Stimulated activated effector memory CD8-positive, alpha-beta T cell treated with anti-CD3 and anti-CD28 coated beads, Interleukin-12 subunit alpha, Interleukin-12 subunit beta, amount 100 ng/mL, for 72 hours (primary cell): Measurements from ENCODE around the gene ATP5F1E.
A peak's percentile ranks its signal among the peaks of the same experiment; 100 is the strongest.

Experiments
- ATAC-seq: fragments of 150-1000 bp; cut with Tn5 transposase; 2 replicates; pipeline ENCODE4 v1.10.0; 2021
- DNase-seq, 2 donors: peaks; one replicate each; pipeline ENCODE4 v3.0.0; 2021 to 2022; ENCODE audit warnings: low spot score in 2 of 2
- H3K27ac Mint-ChIP-seq: one replicate; pipeline ENCODE4 v1.8.0; 2022; ENCODE audit warnings: mild to moderate bottlenecking, mixed read lengths
- H3K36me3 Mint-ChIP-seq: one replicate; pipeline ENCODE4 v1.8.0; 2022; ENCODE audit warnings: mild to moderate bottlenecking, mixed read lengths
- H3K4me1 Mint-ChIP-seq: one replicate; pipeline ENCODE4 v1.8.0; 2022; ENCODE audit warnings: mixed read lengths
- H3K4me3 Mint-ChIP-seq: one replicate; pipeline ENCODE4 v1.8.0; 2022; ENCODE audit warnings: mild to moderate bottlenecking, mixed read lengths
- H3K9me3 Mint-ChIP-seq: one replicate; pipeline ENCODE4 v1.8.0; 2022; ENCODE audit warnings: mixed read lengths

ATP5F1E gene

DNA sequence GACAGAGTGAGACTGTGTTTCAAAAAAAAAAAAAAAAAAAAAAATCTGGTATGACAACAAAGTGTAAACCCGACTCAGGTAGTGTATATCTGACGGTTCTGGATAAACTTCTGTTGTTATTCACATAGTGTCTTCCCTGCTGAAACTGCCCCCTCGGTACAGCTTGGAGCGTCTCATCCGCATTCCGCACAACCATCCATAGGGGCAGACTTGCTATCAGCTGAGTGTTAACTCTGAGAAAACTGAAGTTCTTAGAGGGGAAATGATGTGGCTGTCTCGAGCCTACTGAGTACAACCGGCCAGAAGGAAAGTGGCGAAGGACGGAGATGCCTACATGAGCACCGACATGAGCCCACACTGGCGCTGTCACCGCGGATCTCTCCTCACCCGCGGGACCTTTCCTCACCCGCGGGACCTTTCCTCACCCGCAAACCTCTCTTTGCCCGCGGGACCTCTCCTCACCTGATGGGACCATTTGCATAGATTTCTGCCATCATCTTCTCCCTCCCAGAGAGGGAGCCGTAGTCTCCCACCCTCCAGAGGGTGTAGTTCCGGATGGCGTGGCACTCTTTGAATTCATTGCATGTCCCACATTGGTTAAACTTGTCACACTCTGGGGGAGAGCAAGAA lies 34.9 kb downstream of the ATP5F1E start:
- peak overlapping the region; percentile 30 for H3K27ac Mint-ChIP-seq
- ATAC-seq (no peak), DNase-seq (no peak)
- H3K4me1 Mint-ChIP-seq: peaks cover 15% of the 10 kb centered on the region
- no peaks in the 10 kb centered on the region for H3K9me3 Mint-ChIP-seq
- H3K4me3 Mint-ChIP-seq: no peak overlapping the region
- H3K36me3 Mint-ChIP-seq: peaks cover 83% of the 10 kb centered on the region

DNA sequence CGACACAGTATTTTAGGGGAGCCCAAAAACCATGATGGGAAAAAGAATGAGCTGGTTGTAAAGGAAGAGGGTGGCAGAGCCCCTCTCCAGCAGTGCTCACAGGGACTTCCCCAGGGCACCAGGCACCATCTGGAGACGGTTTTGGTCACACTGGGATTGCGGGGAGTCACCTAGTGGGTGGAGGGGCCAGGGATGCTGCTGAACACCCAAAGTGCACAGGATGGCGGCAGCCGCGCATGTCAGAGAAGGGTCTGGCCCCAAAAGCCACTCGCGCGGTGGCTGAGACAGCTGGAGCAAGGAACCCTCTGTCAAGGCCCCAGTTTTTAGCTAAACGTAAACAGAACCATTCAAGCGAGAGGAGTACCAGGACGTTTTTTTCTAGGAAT lies 35.9 kb downstream of the ATP5F1E start:
- Mint-ChIP-seq H3K27ac (peak overlapping the region; percentile 30), H3K9me3 (no peaks in the 10 kb centered on the region), H3K4me1 (peaks cover 8% of the 10 kb centered on the region), H3K4me3 (no peak overlapping the region), H3K36me3 (peaks cover 92% of the 10 kb centered on the region)
- DNase-seq: no peak
- no peak for ATAC-seq

DNA sequence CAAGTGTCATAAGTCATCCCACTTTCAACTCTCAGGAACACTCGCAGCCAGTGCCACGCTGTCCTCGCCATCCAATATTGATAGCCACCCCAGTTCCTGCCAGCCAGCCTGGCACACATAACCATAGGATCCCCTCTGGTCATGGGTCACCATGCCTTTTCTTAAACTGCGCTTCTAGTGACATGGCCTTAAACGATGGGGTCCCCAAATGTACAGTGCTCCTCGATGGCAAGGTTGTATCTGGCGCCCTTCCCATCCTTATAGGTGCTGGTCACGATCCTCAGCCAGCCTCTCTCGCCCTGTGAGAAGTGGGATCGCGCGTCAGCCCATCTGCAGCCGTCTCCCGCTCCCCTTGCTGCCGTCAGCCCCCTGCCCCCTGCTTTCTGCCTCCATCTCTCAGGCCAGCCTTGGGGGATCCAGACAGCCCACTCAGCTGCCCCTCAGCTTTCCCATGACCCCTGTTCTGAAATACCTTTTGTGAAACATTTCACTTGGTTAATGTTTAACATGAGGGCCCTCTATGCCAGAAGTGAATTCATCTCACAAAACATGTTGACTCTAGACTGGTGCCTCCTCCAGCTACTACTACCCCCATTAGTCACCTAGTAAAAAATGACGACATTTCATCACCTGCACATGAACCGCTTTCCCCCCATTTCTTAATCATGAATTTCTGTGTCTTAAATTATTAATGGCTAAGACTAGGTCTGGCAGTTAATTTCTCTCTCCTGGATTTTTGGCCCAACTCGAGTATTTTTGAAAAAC lies 36.5 kb downstream of the ATP5F1E start:
- Mint-ChIP-seq H3K4me3 (no peak overlapping the region), H3K36me3 (peaks cover 98% of the 10 kb centered on the region), H3K27ac (peak overlapping the region; percentile 30), H3K4me1 (peaks cover 8% of the 10 kb centered on the region), H3K9me3 (no peaks in the 10 kb centered on the region)
- DNase-seq: no peak
- ATAC-seq: no peak

DNA sequence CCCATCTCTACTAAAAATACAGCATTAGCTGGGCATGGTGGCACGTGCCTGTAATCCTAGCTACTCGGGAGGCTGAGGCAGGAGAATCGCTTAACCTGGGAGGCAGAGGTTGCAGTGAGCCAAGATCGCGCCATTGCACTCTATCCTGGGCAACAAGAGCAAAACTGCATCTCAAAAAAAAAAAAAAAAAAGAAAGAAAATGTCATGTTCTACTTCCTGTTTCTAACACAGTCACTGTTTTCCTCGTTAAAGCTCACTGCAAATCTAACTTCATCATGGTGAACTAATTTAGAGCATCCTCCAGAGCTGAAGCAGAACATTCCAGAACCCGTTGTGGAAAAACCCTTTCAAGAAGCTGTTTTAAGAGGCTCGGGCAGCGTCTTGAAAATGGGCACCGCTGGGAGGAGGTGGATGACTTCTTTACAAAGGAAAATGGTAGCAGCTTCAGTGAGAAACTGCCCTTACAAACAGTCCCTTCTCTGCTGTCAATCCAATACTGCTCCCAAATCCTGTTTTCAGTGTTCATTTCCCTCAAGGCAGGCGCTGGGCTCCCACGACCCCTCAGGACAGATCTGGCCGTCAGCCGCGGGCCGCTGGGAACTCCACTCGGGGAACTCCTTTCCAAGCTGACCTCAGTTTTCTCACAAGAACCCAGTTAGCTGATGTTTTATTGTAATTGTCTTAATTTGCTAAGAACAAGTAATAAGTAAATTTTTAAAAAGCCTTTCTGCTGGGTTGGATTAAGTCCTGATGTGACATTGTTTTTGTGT lies 37.6 kb downstream of the ATP5F1E start:
- H3K27ac Mint-ChIP-seq: no peak overlapping the region
- peaks cover 99% of the 10 kb centered on the region for H3K36me3 Mint-ChIP-seq
- ATAC-seq: no peak
- DNase-seq: no peak
- no peak overlapping the region for H3K4me3 Mint-ChIP-seq
- H3K9me3 Mint-ChIP-seq: no peaks in the 10 kb centered on the region
- peaks cover 8% of the 10 kb centered on the region for H3K4me1 Mint-ChIP-seq

DNA sequence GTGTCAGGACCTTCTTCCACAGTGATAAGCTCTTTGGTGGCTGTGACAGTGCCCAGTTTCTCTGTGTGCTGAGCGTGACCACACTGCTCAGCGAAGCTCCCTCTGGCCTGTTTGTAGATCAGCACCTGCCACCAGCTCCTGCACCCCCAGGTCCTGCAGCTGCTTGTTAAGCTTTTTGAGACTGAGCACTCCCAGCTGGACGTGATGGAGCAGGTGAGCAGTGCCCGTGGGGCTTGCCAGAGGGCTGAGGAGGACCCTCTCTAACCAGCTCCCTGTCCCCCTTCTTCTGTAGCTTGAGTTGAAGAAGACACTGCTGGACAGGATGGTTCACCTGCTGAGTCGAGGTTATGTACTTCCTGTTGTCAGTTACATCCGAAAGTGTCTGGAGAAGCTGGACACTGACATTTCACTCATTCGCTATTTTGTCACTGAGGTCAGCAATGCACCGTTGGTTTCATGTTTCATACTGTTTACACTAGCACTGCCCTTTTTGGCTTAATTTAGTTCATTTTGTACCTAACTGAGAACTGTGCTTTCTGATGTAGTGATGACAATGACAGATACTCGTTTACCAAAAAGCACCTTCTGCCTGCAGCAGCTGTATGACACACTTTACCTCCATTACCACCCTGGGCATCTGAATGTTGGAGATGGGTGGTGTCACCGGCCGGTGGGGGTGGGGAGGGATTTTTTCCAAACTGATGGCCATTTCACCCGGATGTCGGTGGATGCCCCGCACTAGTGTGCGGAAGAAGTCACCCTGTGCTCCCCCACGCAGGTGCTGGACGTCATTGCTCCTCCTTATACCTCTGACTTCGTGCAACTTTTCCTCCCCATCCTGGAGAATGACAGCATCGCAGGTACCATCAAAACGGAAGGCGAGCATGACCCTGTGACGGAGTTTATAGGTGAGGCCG lies 38.5 kb downstream of the ATP5F1E start:
- Mint-ChIP-seq H3K27ac (no peak overlapping the region), H3K9me3 (no peaks in the 10 kb centered on the region), H3K36me3 (peaks cover 100% of the 10 kb centered on the region), H3K4me3 (no peak overlapping the region), H3K4me1 (peaks cover 8% of the 10 kb centered on the region)
- no peak for ATAC-seq
- no peak for DNase-seq

DNA sequence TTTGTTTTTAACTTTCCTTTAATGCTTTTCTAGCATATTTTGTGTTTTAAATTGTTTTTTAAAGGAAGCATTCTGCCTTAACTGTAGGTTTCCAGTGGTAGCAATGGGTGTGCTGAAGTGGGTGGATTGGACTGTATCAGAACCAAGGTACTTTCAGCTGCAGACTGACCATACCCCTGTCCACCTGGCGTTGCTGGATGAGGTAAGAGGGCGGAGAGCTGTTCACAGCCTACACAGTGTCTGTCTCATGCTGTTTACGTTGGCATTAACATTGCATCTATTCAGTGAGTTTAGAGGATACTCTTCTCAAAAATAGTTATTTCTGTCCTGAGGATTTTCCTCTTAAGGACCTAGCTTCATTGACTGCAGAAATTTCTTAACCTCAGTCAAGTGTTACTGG lies 39.2 kb downstream of the ATP5F1E start:
- Mint-ChIP-seq H3K36me3 (peaks cover 100% of the 10 kb centered on the region), H3K9me3 (no peaks in the 10 kb centered on the region), H3K27ac (no peak overlapping the region), H3K4me1 (peaks cover 12% of the 10 kb centered on the region), H3K4me3 (no peak overlapping the region)
- DNase-seq (no peak), ATAC-seq (no peak)

DNA sequence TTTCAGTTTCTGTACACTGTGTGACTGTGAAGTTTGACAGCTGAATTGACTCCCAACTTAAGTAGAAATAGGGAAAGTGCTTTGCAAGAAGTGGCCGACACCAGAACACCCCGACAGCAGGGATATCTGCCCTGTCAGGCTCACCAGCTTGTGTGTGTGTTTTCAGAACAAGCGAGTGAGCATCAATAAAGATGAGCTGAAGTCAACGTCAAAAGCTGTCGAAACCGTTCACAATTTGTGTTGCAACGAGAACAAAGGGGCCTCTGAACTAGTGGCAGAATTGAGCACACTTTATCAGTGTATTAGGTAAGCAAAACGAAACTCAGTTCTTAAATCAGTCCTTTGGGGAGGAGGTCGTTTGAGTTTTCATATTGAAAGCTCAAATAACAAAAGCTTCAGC lies 40.4 kb downstream of the ATP5F1E start:
- Mint-ChIP-seq H3K9me3 (no peaks in the 10 kb centered on the region), H3K4me3 (no peak overlapping the region), H3K4me1 (peaks cover 21% of the 10 kb centered on the region), H3K36me3 (peaks cover 100% of the 10 kb centered on the region), H3K27ac (peak overlapping the region; percentile 64)
- ATAC-seq: no peak
- no peak for DNase-seq

DNA sequence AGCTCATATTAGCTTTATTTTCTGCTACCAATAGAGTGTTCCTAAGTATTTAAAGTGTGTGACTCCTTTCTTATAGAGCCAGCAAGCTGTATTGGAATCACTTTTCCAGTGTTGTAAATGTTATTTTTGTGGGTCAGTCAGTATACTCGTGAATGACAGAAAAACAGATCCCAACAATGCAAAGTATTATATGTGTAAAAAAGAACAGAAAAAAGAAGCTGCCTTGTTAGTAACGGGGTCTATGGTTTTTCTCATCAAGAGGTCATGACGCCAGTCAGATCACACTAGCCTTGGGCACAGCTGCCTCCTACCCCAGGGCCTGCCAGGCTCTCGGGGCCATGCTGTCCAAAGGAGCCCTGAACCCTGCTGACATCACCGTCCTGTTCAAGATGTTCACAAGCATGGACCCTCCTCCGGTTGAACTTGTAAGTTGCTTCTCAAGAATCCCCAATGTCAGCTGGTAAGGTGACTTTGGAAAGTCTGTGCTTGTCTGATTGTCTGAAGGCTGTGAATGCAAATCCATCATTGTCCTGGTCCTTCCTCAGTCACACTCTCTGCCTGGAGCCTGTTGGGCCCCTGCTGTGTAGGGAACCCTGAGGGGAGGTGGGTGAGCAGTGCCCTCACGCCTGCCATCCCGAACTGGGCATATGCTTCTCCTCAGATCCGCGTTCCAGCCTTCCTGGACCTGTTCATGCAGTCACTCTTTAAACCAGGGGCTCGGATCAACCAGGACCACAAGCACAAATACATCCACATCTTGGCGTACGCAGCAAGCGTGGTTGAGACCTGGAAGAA lies 41.3 kb downstream of the ATP5F1E start:
- no peak overlapping the region for H3K27ac Mint-ChIP-seq
- DNase-seq (no peak), ATAC-seq (no peak)
- no peaks in the 10 kb centered on the region for H3K9me3 Mint-ChIP-seq
- H3K4me3 Mint-ChIP-seq: no peak overlapping the region
- H3K4me1 Mint-ChIP-seq: peaks cover 25% of the 10 kb centered on the region
- H3K36me3 Mint-ChIP-seq: peaks cover 100% of the 10 kb centered on the region

DNA sequence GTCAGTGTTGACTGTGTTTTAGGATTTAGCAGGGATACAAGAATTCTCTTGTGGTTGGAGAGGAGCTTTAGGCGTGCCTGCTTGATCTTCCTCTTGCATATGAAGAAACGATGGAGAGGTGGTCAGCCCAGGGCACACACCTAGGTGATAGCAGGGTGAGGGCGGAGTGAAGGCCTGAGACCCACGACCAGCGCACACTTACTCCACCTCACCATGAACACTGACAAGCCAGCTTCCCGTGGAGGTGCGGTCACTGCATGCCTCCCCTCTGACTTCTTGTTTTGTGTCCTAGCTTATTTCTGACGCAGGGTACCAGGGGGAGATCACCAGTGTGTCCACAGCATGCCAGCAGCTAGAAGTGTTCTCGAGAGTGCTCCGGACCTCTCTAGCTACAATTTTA lies 42.9 kb downstream of the ATP5F1E start:
- DNase-seq: no peak
- no peak overlapping the region for H3K4me3 Mint-ChIP-seq
- no peaks in the 10 kb centered on the region for H3K9me3 Mint-ChIP-seq
- peaks cover 30% of the 10 kb centered on the region for H3K4me1 Mint-ChIP-seq
- peaks cover 99% of the 10 kb centered on the region for H3K36me3 Mint-ChIP-seq
- no peak for ATAC-seq
- no peak overlapping the region for H3K27ac Mint-ChIP-seq

DNA sequence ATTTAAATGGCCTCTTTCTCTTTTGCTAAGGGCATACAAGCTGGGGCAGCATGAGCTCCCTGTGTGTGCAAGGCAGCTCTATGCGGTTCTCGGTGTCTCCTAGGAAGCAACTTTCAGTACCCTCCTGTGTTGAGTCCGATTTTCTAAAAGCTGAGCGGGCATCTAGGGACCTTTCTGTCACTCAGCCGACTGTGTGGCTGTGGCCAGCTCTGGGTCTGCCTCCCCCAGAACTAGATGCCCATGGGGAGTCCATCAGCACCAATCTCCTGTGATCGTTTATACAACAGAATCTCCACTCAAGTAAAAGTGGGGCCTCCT lies 43.6 kb downstream of the ATP5F1E start:
- Mint-ChIP-seq H3K36me3 (peaks cover 98% of the 10 kb centered on the region), H3K9me3 (no peaks in the 10 kb centered on the region), H3K4me1 (peaks cover 37% of the 10 kb centered on the region), H3K27ac (no peak overlapping the region), H3K4me3 (no peak overlapping the region)
- no peak for DNase-seq
- no peak for ATAC-seq

DNA sequence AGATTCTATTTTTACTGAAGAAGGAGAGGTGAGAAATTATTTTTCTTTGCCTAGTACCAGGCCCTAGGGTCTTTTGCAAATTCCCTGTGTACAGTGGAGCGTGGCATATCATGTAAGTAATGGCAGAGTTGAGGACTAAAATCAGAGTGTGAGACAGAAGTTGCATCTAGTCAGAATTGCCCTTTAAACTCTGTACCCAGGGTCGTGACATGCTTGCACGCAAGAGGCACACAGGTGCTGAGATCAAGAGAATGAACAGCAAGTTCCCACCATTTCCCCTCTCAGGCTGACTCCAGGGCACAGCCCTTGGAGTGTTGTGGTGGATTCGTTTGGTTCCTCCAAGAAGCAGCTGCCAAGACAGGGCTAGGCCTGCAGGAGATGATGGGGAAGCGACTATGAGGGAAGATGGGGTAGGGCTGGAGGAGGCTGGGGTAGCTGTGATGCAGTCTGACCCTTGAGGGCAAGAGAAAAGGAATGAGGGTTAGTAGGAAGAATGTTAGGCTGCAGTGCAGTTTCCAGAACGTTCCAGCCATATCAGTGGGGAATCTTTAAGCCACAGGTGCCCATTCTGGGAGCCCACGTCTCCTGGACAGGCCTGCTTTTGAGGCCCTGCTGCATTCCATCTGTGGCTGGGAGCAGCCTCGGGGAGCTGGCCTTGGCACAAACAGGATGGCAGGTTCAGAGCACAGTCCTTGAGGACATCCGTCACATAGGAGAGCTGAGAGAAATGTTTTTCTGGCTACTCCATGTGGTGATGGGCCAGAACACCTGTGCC lies 44.2 kb downstream of the ATP5F1E start:
- Mint-ChIP-seq H3K9me3 (no peaks in the 10 kb centered on the region), H3K4me1 (peaks cover 38% of the 10 kb centered on the region), H3K36me3 (peaks cover 96% of the 10 kb centered on the region), H3K4me3 (no peak overlapping the region), H3K27ac (no peak overlapping the region)
- DNase-seq: no peak
- no peak for ATAC-seq

DNA sequence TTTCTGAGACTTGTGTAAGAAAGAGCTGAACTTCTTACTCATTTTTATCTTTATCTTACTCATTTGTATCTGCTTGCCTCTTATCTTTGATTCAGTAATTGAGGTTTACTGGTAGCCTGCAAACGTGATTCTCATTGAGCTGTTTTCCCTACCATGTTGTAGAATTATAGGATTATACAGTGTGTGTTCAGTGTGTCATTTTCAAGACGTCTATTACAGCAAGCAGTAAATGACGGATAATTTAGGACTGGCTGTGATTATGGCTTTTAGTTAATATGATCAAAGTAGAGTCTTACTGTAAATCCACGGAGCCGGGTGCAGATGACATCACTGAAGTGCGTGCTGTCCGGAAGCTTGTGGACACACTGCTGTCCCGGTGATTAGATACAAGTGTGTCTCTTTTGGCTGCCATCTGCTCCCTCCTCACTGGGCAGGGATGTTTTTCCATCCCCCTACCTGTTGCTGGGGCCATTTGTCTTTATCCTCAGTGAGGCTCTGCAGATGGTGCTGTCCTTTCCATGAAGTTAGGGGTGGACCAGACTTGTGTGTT lies 45.1 kb downstream of the ATP5F1E start:
- peak; percentile 61 for ATAC-seq
- peaks cover 47% of the 10 kb centered on the region for H3K4me1 Mint-ChIP-seq
- DNase-seq: no peak
- peak overlapping the region; percentile 16 for H3K27ac Mint-ChIP-seq
- H3K4me3 Mint-ChIP-seq: peak overlapping the region; percentile 1
- H3K9me3 Mint-ChIP-seq: no peaks in the 10 kb centered on the region
- H3K36me3 Mint-ChIP-seq: peaks cover 96% of the 10 kb centered on the region

DNA sequence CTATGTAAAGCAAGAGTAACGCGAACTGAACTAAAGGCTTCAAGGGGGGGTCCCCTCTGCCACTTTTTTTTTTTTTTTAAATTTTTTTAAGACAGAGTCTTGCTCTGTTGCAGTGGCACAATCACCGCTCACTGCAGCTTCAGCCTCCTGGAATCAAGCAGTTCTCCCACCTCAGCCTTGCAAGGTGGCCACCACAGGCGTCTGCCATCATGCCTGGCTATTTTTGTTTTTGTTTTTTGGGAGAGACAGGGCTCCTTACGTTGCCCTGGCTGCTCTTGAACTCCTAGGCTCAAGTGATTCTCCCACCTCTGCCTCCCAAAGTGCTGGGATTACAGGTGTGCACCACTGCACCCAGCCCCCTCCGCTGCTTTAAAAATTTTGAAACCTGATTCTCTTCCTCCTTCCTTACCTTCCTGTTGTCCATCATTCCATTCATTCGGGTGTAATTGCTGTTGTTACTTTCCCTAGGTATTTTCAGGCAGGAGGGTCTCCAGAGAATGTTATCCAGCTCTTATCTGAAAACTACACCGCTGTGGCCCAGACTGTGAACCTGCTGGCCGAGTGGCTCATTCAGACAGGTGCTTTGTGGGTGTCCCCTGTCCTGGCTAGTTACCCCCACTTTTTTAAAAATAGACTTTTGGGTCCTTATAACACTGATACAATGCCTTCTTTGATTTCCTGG lies 45.7 kb downstream of the ATP5F1E start:
- Mint-ChIP-seq H3K4me1 (peaks cover 48% of the 10 kb centered on the region), H3K9me3 (no peaks in the 10 kb centered on the region), H3K36me3 (peaks cover 94% of the 10 kb centered on the region), H3K27ac (peak overlapping the region; percentile 16), H3K4me3 (peak overlapping the region; percentile 1)
- no peak for DNase-seq
- no peak for ATAC-seq
